Measurements from ENCODE around the gene ZNF276. TPM values are rescaled to one million over a fixed set of nuclear protein-coding genes. Genes with fewer than 3 reads are reported as not detected.
"Not testable (repeated sequence)": the region's sequence is repeated elsewhere in the genome, so short reads cannot be mapped to it uniquely, and the experiment has no call there.

ZNF276 gene
- total RNA-seq, 4 donors from 2014 or later, result 20.2 to 45.6 (median 36.6) TPM

DNA sequence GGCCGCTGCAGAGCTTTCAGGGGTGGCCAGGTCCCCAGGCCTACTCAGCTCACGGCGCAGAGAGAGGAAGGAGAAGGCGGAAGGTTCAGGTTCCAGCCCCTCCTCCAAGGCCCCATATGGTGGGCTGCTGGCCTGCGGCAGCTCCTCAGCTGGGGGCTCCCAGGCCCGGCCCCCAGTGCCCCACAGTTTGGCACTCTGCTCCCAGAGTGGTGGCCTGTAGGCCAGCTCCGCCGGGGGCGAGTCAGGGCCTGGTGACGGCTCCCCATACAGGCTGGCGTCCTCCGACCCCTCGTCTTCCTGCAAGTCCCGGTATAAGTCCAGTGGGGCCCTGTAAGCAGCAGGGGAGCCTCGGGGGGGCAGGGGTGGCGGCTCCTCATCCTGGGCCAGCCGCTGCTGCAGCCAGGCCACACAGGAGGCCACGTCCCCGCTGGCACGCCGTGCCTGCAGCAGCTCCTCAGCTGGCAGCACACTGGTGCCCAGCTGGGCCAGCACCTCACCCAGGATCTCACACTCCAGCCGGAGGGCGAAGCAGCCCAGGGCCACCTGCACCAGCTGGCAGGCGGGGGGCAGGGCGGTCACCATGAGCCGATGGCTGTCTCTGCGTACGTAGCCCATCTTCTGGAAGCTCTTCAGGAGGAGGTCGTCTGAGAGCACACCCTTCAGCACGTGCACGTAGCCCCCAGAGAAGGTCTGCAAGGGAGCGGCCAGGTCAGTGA is 23.6 kb upstream of the ZNF276 start:
- TF ChIP-seq, protein P1, sequence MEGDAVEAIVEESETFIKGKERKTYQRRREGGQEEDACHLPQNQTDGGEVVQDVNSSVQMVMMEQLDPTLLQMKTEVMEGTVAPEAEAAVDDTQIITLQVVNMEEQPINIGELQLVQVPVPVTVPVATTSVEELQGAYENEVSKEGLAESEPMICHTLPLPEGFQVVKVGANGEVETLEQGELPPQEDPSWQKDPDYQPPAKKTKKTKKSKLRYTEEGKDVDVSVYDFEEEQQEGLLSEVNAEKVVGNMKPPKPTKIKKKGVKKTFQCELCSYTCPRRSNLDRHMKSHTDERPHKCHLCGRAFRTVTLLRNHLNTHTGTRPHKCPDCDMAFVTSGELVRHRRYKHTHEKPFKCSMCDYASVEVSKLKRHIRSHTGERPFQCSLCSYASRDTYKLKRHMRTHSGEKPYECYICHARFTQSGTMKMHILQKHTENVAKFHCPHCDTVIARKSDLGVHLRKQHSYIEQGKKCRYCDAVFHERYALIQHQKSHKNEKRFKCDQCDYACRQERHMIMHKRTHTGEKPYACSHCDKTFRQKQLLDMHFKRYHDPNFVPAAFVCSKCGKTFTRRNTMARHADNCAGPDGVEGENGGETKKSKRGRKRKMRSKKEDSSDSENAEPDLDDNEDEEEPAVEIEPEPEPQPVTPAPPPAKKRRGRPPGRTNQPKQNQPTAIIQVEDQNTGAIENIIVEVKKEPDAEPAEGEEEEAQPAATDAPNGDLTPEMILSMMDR (IDR thresholded peaks at IDR 0.05), result no peak
- ATAC-seq (ENCODE audit: low FRiP score), result no peak

DNA sequence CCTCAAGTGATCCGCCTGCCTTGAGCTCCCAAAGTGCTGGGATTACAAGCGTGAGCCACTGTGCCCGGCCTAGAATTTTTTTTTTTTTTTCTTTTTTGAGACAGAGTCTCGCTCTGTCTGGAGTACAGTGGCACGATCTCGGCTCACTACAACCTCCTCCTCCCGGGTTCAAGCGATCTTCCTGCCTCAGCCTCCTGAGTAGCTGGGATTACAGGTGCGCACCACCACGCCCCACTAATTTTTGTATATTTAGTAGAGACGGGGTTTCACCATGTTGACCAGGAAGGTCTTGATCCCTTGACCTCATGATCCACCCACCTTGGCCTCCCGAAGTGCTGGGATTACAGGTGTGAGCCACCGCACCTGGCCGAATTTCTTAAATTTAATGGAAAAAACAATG is 22.6 kb upstream of the ZNF276 start:
- ATAC-seq (ENCODE audit: low FRiP score); DNase-seq (ENCODE audit: low spot score): not testable (repeated sequence)

More for the DNA sequence above, 23.6 kb upstream of the ZNF276 start:
- DNase-seq (ENCODE audit: low spot score), result no peak

DNA sequence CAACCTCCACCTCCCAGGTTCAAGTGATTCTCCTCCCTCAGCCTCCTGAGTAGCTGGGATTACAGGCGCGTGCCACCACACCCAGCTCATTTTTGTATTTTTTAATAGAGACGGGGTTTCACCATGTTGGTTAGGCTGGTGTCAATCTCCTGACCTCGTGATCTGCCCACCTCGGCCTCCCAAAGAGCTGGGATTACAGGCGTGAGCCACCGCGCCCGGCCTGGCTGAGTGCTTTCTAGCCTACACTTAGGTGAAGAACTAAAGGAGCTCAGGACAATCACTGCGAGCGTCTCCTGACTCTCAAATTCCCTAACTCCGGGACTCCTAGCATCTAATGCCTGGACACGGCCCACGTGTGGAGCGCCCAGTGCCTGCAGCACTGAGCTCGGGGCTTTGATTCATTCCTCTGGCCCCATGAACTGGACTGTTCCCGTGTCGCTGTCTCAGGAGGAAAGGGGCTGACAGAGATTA is 21.7 kb upstream of the ZNF276 start:
- ATAC-seq (ENCODE audit: low FRiP score); DNase-seq (ENCODE audit: low spot score): not testable (repeated sequence)

DNA sequence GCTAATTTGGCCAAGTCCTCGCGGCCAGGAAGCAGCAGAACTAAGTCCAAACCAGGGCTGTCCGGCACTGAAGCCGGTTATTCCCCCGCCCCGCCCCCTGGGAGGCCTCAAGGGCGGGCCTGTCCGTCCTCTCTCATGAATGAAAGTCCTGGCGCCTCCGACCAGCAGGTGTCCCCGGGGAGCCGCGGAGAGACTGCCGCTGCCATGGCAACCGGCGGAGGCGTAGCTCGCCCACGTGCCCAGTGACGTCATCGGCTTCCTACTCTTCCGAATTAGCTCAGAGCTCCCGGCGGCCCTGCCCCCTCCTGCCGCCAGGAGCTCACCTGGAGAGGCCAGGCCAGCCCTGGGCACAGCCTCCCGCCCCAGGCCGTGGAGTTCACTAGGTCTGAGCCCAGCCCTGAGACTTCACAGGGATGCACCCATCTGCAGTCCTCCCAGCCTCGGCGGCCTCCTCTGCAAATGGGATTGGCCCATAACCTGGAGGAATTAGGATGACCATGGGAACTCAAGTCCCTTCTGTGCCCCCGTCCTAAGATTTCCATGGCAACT is 21.2 kb upstream of the ZNF276 start:
- TF ChIP-seq, protein P1 (IDR thresholded peaks at IDR 0.05), result peak in 1 of 3 donors; percentile 64
- peak; percentile 99 for DNase-seq (ENCODE audit: low spot score)
- ATAC-seq (ENCODE audit: low FRiP score), result peak; percentile 79

DNA sequence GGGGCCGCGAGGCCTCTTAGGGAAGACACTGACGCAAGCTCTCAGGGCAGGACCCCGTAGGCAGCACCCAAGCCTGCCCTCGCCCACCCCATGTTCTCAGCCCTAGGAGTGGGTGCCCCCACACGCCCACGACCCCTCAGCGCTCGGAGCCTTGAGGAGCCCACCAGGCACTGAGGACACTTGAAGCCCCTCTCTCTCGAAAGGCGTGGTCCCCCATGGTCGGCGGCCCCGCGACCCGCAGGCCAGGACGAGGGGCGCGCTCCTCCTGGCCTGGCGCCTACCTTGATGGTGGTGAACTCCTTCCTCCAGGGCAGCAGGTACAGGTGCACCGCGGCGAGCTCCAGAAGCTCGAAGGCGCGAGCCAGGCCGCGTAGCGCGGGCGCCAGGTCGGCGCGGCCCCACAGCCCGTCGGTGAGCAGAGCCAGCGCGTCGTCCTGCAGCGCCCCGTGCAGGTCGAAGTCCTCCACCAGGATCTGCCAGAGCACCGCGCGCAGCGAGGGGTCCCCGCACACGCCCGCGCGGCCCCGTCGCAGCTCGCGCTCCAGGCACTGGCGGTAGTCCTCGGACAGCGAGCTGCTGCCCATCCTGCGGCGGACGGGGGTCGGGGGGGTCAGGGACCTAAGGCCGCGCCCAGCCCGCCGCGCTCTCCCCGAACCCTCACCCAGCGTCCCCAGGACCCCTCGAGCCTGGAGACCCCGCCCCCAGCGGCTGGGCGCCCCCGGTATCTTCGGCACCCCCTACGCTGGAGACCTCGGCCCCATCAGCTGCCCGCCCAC is 20.5 kb upstream of the ZNF276 start:
- TF ChIP-seq, protein P1 (IDR thresholded peaks at IDR 0.05), result no peak
- no peak for DNase-seq (ENCODE audit: low spot score)

DNA sequence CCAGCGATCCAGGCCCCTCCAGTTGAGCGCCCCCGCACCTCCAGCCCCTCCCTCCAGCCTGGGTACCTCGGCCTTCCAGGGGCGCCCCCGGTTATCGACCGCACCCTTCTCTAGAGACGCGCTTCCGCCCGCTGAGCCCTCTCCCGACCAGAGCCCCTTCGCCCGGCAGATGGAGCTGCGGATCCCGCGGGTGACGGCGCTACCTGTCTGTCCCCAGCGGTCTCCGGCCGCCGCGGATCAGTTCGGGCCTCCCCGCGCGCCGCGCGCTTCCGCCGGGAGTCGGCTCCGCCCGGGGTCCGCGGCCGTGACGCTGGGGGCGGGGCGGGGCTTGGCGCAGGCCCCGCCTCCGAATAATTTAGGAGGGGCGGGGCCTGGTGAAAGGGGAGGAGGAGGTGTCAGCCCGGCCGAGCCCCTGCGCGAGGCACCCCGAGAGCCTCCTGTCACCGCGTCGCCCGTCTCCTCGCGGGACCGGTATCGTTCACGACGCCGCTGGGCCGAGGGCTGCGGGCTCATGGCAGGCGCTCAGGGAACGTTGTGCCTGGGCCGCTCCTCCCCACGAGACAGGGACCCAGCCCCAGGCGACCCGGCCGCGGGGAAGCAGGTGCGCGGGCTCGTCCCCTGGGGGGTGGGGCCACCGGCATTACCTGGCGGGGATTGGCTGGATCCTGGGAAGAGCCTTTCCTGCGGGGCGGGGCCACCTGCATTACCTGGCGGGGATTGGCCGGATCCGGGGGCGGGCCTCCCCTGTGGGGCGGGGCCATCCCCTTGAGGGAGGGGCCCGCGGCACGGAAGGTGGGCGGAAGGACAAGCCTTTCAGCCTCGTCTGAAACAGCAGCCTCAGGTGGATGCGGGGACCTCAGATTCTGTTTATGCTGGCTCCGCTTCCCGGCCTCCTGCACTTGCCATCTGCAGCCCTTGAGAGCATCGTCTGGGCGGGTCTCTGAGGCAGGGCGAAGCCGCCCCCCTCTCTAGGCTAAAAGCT is 19.6 kb upstream of the ZNF276 start, which contains the start of gene SPATA2L:
Gene SPATA2L (minus strand): TSS at position 281 of the 982 bp plus-strand sequence. CDS start 473 bp downstream, outside the sequence.
- peak; percentile 81 for ATAC-seq (ENCODE audit: low FRiP score)
- TF ChIP-seq, protein P1 (IDR thresholded peaks at IDR 0.05), result no peak
- peak; percentile 66 for DNase-seq (ENCODE audit: low spot score)

More for the DNA sequence above, 20.5 kb upstream of the ZNF276 start:
- peak; percentile 17 for ATAC-seq (ENCODE audit: low FRiP score)

DNA sequence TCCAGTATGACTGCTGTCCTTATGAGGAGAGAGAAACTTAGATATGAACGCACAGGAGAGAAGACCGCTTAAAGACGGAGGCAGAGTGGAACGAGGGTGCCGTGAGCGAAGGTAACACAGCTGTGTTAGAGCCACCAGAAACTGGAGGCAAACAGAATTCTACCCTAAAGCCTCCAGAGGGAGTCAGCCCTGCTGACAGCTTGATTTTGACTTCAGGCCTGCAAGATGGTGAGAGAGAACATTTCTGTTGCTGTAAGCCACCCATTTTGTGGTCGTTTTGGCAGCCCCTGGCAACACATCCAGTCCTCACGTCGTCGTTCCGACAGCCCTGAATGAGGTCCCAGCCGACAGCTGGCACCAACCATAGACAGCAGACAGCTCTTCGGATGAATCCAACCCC is 17.1 kb upstream of the ZNF276 start:
- TF ChIP-seq, protein P1 (IDR thresholded peaks at IDR 0.05), result no peak
- ATAC-seq (ENCODE audit: low FRiP score) (no peak), DNase-seq (ENCODE audit: low spot score) (no peak)
